ENCODE results near the gene PPHLN1. TPM values are rescaled to one million over a fixed set of nuclear protein-coding genes. Genes with fewer than 3 reads are reported as not detected.
A peak's percentile ranks its signal among the peaks of the same experiment; 100 is the strongest.

Gene PPHLN1
- 10 to 100 TPM; 76.9 to 79.3 TPM for total RNA-seq

- Mint-ChIP-seq H3K27ac (peak within 1 kb of the TSS; percentile 93), H3K9me3 (ENCODE audit: insufficient read depth) (no peaks in the 10 kb centered on the region), H3K4me1 (ENCODE audit: low read depth) (peaks cover 42% of the 10 kb centered on the region), H3K4me3 (peak within 1 kb of the TSS; percentile 98), H3K36me3 (ENCODE audit: low read depth) (peaks cover 25% of the 10 kb centered on the region), H3K27me3 (ENCODE audit: low read depth) (no peaks in the 10 kb centered on the region)
- peak; percentile 87 for DNase-seq
- peak; percentile 94 for ATAC-seq
- POLR2A ChIA-PET: interaction anchor here (0.6 to 1.4 kb wide), 4 partner anchors 16 to 185 kb away, joined by 3 to 4 read pairs (median 4); no protein-coding TSS in a partner anchor
- CTCF ChIA-PET: interaction anchor here (0.8 to 3.4 kb wide), 3 partner anchors 27 to 46 kb away, joined by 3 to 13 read pairs (median 5); no protein-coding TSS in a partner anchor
Measured at GRCh38 chr12:42325653-42326474, at the start of gene PPHLN1, which contains the start of gene ZCRB1. PPHLN1 (plus strand) TSS chr12:42326167; CDS start chr12:42335903, 9,736 bp downstream. ZCRB1 (minus strand) TSS chr12:42326094; CDS start chr12:42324102, 1,992 bp downstream.

- Mint-ChIP-seq H3K9me3 (ENCODE audit: insufficient read depth) (peaks cover 2% of the 10 kb centered on the region), H3K4me3 (no peak overlapping the region), H3K27ac (no peak overlapping the region), H3K4me1 (ENCODE audit: low read depth) (no peaks in the 10 kb centered on the region), H3K36me3 (ENCODE audit: low read depth) (no peaks in the 10 kb centered on the region), H3K27me3 (ENCODE audit: low read depth) (peaks cover 7% of the 10 kb centered on the region)
- no peak for DNase-seq
- no peak for ATAC-seq
- ChIA-PET POLR2A (no interaction called here), CTCF (no interaction called here)
Measured at GRCh38 chr12:42277396-42278127, 48.4 kb upstream of the PPHLN1 start.

GRCh38 chr12:42278128-42278510 lies 47.8 kb upstream of the PPHLN1 start:
- ChIA-PET POLR2A (no interaction called here), CTCF (no interaction called here)
- no peak for DNase-seq
- Mint-ChIP-seq H3K27ac (no peak overlapping the region), H3K4me3 (no peak overlapping the region), H3K9me3 (ENCODE audit: insufficient read depth) (no peaks in the 10 kb centered on the region), H3K4me1 (ENCODE audit: low read depth) (no peaks in the 10 kb centered on the region), H3K36me3 (ENCODE audit: low read depth) (no peaks in the 10 kb centered on the region), H3K27me3 (ENCODE audit: low read depth) (peaks cover 7% of the 10 kb centered on the region)
- ATAC-seq: no peak

GRCh38 chr12:42281278-42281677 lies 44.7 kb upstream of the PPHLN1 start:
- H3K4me1 Mint-ChIP-seq (ENCODE audit: low read depth): no peaks in the 10 kb centered on the region
- H3K27me3 Mint-ChIP-seq (ENCODE audit: low read depth): peaks cover 5% of the 10 kb centered on the region
- no peak for ATAC-seq
- no peaks in the 10 kb centered on the region for H3K9me3 Mint-ChIP-seq (ENCODE audit: insufficient read depth)
- DNase-seq: no peak
- ChIA-PET CTCF (no interaction called here), POLR2A (no interaction called here)
- no peaks in the 10 kb centered on the region for H3K36me3 Mint-ChIP-seq (ENCODE audit: low read depth)
- H3K4me3 Mint-ChIP-seq: no peak overlapping the region
- no peak overlapping the region for H3K27ac Mint-ChIP-seq

GRCh38 chr12:42281844-42282243 lies 44.1 kb upstream of the PPHLN1 start:
- H3K27ac Mint-ChIP-seq: no peak overlapping the region
- H3K9me3 Mint-ChIP-seq (ENCODE audit: insufficient read depth): no peaks in the 10 kb centered on the region
- ChIA-PET CTCF (interaction anchor here (0.7 kb wide), 1 partner anchor 16 kb away, joined by 4 read pairs; no protein-coding TSS in a partner anchor), POLR2A (interaction anchor here (0.6 kb wide), 1 partner anchor 43 kb away, joined by 3 read pairs; no protein-coding TSS in a partner anchor)
- DNase-seq (no peak), ATAC-seq (no peak)
- no peak overlapping the region for H3K4me3 Mint-ChIP-seq
- no peaks in the 10 kb centered on the region for H3K36me3 Mint-ChIP-seq (ENCODE audit: low read depth)
- peaks cover 2% of the 10 kb centered on the region for H3K27me3 Mint-ChIP-seq (ENCODE audit: low read depth)
- H3K4me1 Mint-ChIP-seq (ENCODE audit: low read depth): no peaks in the 10 kb centered on the region

GRCh38 chr12:42282294-42282693 lies 43.7 kb upstream of the PPHLN1 start:
- no peaks in the 10 kb centered on the region for H3K36me3 Mint-ChIP-seq (ENCODE audit: low read depth)
- CTCF ChIA-PET: interaction anchor here (0.7 to 0.9 kb wide), 2 partner anchors 14 to 16 kb away, joined by 3 to 4 read pairs; no protein-coding TSS in a partner anchor
- POLR2A ChIA-PET: interaction anchor here (0.6 kb wide), 1 partner anchor 42 kb away, joined by 3 read pairs; no protein-coding TSS in a partner anchor
- no peak for DNase-seq
- peaks cover 2% of the 10 kb centered on the region for H3K27me3 Mint-ChIP-seq (ENCODE audit: low read depth)
- no peaks in the 10 kb centered on the region for H3K9me3 Mint-ChIP-seq (ENCODE audit: insufficient read depth)
- no peaks in the 10 kb centered on the region for H3K4me1 Mint-ChIP-seq (ENCODE audit: low read depth)
- no peak overlapping the region for H3K4me3 Mint-ChIP-seq
- ATAC-seq: no peak
- H3K27ac Mint-ChIP-seq: no peak overlapping the region

- no peak for DNase-seq
- no peak for ATAC-seq
- Mint-ChIP-seq H3K9me3 (ENCODE audit: insufficient read depth) (no peaks in the 10 kb centered on the region), H3K27ac (no peak overlapping the region), H3K36me3 (ENCODE audit: low read depth) (no peaks in the 10 kb centered on the region), H3K4me1 (ENCODE audit: low read depth) (no peaks in the 10 kb centered on the region), H3K4me3 (no peak overlapping the region), H3K27me3 (ENCODE audit: low read depth) (peaks cover under 1% of the 10 kb centered on the region)
- POLR2A ChIA-PET: no interaction called here
- CTCF ChIA-PET: no interaction called here
Measured at GRCh38 chr12:42283739-42284138, 42.2 kb upstream of the PPHLN1 start.

GRCh38 chr12:42284157-42284556 lies 41.8 kb upstream of the PPHLN1 start:
- POLR2A ChIA-PET: no interaction called here
- H3K27ac Mint-ChIP-seq: no peak overlapping the region
- H3K36me3 Mint-ChIP-seq (ENCODE audit: low read depth): no peaks in the 10 kb centered on the region
- no peak overlapping the region for H3K4me3 Mint-ChIP-seq
- DNase-seq: no peak
- no peaks in the 10 kb centered on the region for H3K27me3 Mint-ChIP-seq (ENCODE audit: low read depth)
- H3K9me3 Mint-ChIP-seq (ENCODE audit: insufficient read depth): no peaks in the 10 kb centered on the region
- H3K4me1 Mint-ChIP-seq (ENCODE audit: low read depth): no peaks in the 10 kb centered on the region
- no peak for ATAC-seq
- CTCF ChIA-PET: no interaction called here

- no peak for ATAC-seq
- H3K4me3 Mint-ChIP-seq: no peak overlapping the region
- H3K36me3 Mint-ChIP-seq (ENCODE audit: low read depth): no peaks in the 10 kb centered on the region
- CTCF ChIA-PET: no interaction called here
- H3K27ac Mint-ChIP-seq: no peak overlapping the region
- POLR2A ChIA-PET: no interaction called here
- no peaks in the 10 kb centered on the region for H3K9me3 Mint-ChIP-seq (ENCODE audit: insufficient read depth)
- no peaks in the 10 kb centered on the region for H3K27me3 Mint-ChIP-seq (ENCODE audit: low read depth)
- no peaks in the 10 kb centered on the region for H3K4me1 Mint-ChIP-seq (ENCODE audit: low read depth)
- DNase-seq: no peak
Measured at GRCh38 chr12:42284876-42285275, 41.1 kb upstream of the PPHLN1 start.

GRCh38 chr12:42285431-42285830 lies 40.5 kb upstream of the PPHLN1 start:
- no peaks in the 10 kb centered on the region for H3K9me3 Mint-ChIP-seq (ENCODE audit: insufficient read depth)
- DNase-seq (no peak), ATAC-seq (no peak)
- no peak overlapping the region for H3K27ac Mint-ChIP-seq
- CTCF ChIA-PET: no interaction called here
- H3K4me3 Mint-ChIP-seq: no peak overlapping the region
- POLR2A ChIA-PET: no interaction called here
- H3K36me3 Mint-ChIP-seq (ENCODE audit: low read depth): no peaks in the 10 kb centered on the region
- H3K4me1 Mint-ChIP-seq (ENCODE audit: low read depth): no peaks in the 10 kb centered on the region
- no peaks in the 10 kb centered on the region for H3K27me3 Mint-ChIP-seq (ENCODE audit: low read depth)

GRCh38 chr12:42286741-42287140 lies 39.2 kb upstream of the PPHLN1 start:
- Mint-ChIP-seq H3K4me1 (ENCODE audit: low read depth) (no peaks in the 10 kb centered on the region), H3K4me3 (no peak overlapping the region), H3K36me3 (ENCODE audit: low read depth) (no peaks in the 10 kb centered on the region), H3K27me3 (ENCODE audit: low read depth) (no peaks in the 10 kb centered on the region), H3K9me3 (ENCODE audit: insufficient read depth) (no peaks in the 10 kb centered on the region), H3K27ac (no peak overlapping the region)
- ATAC-seq (no peak), DNase-seq (no peak)
- CTCF ChIA-PET: no interaction called here
- POLR2A ChIA-PET: no interaction called here

GRCh38 chr12:42288544-42288943 lies 37.4 kb upstream of the PPHLN1 start:
- no peak overlapping the region for H3K27ac Mint-ChIP-seq
- no peak overlapping the region for H3K4me3 Mint-ChIP-seq
- no peak for ATAC-seq
- ChIA-PET CTCF (no interaction called here), POLR2A (no interaction called here)
- DNase-seq: no peak
- H3K27me3 Mint-ChIP-seq (ENCODE audit: low read depth): no peaks in the 10 kb centered on the region
- no peaks in the 10 kb centered on the region for H3K9me3 Mint-ChIP-seq (ENCODE audit: insufficient read depth)
- H3K4me1 Mint-ChIP-seq (ENCODE audit: low read depth): no peaks in the 10 kb centered on the region
- H3K36me3 Mint-ChIP-seq (ENCODE audit: low read depth): no peaks in the 10 kb centered on the region
